ENCODE measurements around the gene SLC17A7.

DNA sequence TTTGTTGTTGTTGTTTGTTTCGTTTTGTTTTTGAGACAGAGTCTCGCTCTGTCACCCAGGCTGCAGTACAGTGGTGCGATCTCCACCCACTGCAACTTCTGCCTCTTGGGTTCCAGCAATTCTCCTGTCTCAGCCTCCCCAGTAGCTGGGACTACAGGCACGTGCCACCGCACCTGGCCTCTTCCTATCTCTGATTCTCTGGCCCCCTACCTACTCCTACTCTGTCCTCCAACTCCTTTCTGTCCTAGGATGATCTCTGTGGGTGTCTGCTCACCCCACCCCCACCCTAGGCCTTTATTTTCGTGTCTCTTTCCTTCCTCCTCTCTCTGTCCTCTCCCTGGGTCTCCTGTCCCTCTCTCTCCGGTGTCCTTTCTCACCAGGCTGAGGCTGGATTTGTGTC, 9.1 kb upstream of the SLC17A7 start:
- TF ChIP-seq ARNTL (CRISPR knock-in tag; IDR thresholded peaks at IDR 0.05; ENCODE audit: borderline replicate concordance, low read depth) (no peak), PATZ1 (CRISPR knock-in tag; IDR thresholded peaks at IDR 0.05; ENCODE audit: borderline replicate concordance) (no peak), CREB5 (CRISPR knock-in tag; IDR thresholded peaks at IDR 0.05; ENCODE audit: low read depth) (no peak), BACH2 (CRISPR knock-in tag; IDR thresholded peaks at IDR 0.05; ENCODE audit: borderline replicate concordance) (no peak), ZFP3 (CRISPR knock-in tag; IDR thresholded peaks at IDR 0.05) (no peak), TCF4 (CRISPR knock-in tag; IDR thresholded peaks at IDR 0.05; ENCODE audit: borderline replicate concordance) (no peak), POU6F1 (CRISPR knock-in tag; IDR thresholded peaks at IDR 0.05; ENCODE audit: borderline replicate concordance, low read depth) (no peak), ZC3H10 (CRISPR knock-in tag; IDR thresholded peaks at IDR 0.05) (no peak), CSRNP3 (CRISPR knock-in tag; IDR thresholded peaks at IDR 0.05) (no peak)
